Spleen (tissue), 7 donors: ENCODE data around the gene BBX.
A peak's percentile ranks its signal among the peaks of the same experiment; 100 is the strongest.

ENCODE experiments used
- POLR2A ChIP-seq, 3 donors: fragments of 450-650 bp; IDR thresholded peaks; one replicate each; pipeline ENCODE4 v1.5.1; 2017; ENCODE audit warnings: antibody characterized with exemption in 3 of 3, mild to moderate bottlenecking in 1 of 3
- TF ChIP-seq, protein P1 (sequence below), 11 experiments: fragments of 200-600 bp in 7 of 11; fragments of 450-650 bp in 4 of 11; sonication (generic) in 4 of 11; IDR thresholded peaks in 8 of 11; conservative IDR thresholded peaks in 3 of 11; 1 replicate in 7 of 11; 2 replicates in 4 of 11; pipeline versions ENCODE4 v1.4.0 to v1.8.0; 2016 to 2021; ENCODE audit warnings: antibody characterized with exemption in 11 of 11, inconsistent platforms in 4 of 11, mild to moderate bottlenecking in 1 of 11
- donor health status: DM: no; HTN: no; CAD: no; lungs with moderate emphysema.
- donor health status: DM: no; HTN: no; CAD: no.
- donor health status: DM: no; HTN: no; CAD: no.

DNA sequence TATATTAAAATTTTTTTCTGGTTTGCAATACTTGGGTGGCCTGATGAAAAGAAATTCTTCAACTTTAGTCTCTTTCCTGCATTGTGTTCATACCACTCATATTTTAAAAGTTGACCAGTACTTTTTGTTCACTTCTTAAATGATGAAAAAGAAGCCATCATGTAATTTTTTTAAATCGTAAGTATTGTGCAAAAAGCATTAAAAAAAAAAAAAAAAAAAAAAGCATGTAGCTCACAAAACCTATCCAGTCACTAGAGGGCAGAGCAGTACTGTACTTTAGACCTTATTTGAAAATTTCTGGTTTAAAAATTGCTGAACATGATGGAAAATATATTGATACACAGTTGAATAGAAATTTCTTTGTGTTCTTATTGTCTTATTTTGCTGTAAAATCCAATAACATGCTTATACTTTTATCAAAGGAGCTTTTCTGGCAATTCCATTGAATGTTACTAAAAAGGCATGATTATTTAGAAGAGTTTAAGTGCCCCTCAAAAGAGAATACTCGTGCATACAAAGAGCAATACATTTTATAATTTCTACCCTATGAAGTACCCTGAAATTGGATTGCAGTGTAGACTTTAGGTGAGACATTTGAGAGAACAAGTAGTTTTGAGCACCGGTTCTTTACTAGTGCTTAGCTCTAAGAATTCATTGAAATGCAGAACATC, 137.7 kb downstream of the BBX start:
- TF ChIP-seq, protein P1, sequence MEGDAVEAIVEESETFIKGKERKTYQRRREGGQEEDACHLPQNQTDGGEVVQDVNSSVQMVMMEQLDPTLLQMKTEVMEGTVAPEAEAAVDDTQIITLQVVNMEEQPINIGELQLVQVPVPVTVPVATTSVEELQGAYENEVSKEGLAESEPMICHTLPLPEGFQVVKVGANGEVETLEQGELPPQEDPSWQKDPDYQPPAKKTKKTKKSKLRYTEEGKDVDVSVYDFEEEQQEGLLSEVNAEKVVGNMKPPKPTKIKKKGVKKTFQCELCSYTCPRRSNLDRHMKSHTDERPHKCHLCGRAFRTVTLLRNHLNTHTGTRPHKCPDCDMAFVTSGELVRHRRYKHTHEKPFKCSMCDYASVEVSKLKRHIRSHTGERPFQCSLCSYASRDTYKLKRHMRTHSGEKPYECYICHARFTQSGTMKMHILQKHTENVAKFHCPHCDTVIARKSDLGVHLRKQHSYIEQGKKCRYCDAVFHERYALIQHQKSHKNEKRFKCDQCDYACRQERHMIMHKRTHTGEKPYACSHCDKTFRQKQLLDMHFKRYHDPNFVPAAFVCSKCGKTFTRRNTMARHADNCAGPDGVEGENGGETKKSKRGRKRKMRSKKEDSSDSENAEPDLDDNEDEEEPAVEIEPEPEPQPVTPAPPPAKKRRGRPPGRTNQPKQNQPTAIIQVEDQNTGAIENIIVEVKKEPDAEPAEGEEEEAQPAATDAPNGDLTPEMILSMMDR (IDR thresholded peaks at IDR 0.05 in 8 of 11, conservative IDR thresholded peaks at IDR 0.05 in 3 of 11) = peak in 10 of 11 experiments; percentile 11 to 62 (median 49)
- TF ChIP-seq POLR2A (IDR thresholded peaks at IDR 0.05) = no peak
